Measurements from ENCODE around the gene ARHGAP26.

GRCh38 chr5:143031781-143032580 lies 261.8 kb downstream of the ARHGAP26 start:
- no peak for TF ChIP-seq MXI1 (conservative IDR thresholded peaks at IDR 0.05; ENCODE audit: poor library complexity, severe bottlenecking)
- TF ChIP-seq, protein P1, sequence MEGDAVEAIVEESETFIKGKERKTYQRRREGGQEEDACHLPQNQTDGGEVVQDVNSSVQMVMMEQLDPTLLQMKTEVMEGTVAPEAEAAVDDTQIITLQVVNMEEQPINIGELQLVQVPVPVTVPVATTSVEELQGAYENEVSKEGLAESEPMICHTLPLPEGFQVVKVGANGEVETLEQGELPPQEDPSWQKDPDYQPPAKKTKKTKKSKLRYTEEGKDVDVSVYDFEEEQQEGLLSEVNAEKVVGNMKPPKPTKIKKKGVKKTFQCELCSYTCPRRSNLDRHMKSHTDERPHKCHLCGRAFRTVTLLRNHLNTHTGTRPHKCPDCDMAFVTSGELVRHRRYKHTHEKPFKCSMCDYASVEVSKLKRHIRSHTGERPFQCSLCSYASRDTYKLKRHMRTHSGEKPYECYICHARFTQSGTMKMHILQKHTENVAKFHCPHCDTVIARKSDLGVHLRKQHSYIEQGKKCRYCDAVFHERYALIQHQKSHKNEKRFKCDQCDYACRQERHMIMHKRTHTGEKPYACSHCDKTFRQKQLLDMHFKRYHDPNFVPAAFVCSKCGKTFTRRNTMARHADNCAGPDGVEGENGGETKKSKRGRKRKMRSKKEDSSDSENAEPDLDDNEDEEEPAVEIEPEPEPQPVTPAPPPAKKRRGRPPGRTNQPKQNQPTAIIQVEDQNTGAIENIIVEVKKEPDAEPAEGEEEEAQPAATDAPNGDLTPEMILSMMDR (IDR thresholded peaks at IDR 0.05; ENCODE audit: poor library complexity, severe bottlenecking) = no peak
- no peak for TF ChIP-seq EZH2 (IDR thresholded peaks at IDR 0.05; ENCODE audit: borderline replicate concordance, insufficient read depth, low read length, poor library complexity, severe bottlenecking)
- TF ChIP-seq, protein P2, sequence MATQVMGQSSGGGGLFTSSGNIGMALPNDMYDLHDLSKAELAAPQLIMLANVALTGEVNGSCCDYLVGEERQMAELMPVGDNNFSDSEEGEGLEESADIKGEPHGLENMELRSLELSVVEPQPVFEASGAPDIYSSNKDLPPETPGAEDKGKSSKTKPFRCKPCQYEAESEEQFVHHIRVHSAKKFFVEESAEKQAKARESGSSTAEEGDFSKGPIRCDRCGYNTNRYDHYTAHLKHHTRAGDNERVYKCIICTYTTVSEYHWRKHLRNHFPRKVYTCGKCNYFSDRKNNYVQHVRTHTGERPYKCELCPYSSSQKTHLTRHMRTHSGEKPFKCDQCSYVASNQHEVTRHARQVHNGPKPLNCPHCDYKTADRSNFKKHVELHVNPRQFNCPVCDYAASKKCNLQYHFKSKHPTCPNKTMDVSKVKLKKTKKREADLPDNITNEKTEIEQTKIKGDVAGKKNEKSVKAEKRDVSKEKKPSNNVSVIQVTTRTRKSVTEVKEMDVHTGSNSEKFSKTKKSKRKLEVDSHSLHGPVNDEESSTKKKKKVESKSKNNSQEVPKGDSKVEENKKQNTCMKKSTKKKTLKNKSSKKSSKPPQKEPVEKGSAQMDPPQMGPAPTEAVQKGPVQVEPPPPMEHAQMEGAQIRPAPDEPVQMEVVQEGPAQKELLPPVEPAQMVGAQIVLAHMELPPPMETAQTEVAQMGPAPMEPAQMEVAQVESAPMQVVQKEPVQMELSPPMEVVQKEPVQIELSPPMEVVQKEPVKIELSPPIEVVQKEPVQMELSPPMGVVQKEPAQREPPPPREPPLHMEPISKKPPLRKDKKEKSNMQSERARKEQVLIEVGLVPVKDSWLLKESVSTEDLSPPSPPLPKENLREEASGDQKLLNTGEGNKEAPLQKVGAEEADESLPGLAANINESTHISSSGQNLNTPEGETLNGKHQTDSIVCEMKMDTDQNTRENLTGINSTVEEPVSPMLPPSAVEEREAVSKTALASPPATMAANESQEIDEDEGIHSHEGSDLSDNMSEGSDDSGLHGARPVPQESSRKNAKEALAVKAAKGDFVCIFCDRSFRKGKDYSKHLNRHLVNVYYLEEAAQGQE (IDR thresholded peaks at IDR 0.05; ENCODE audit: borderline replicate concordance) = no peak
- no peak for TF ChIP-seq TAF1 (IDR thresholded peaks at IDR 0.05; ENCODE audit: low read depth)
- TF ChIP-seq RAD21 (conservative IDR thresholded peaks at IDR 0.05) = no peak
- TF ChIP-seq EP300 (conservative IDR thresholded peaks at IDR 0.05; ENCODE audit: poor library complexity, severe bottlenecking) = no peak
